H1 (cell line): ENCODE results near the gene ANKEF1.

Source experiments
- CREB1 ChIP-seq: IDR thresholded peaks from 2 replicates; pipeline ENCODE4 v1.6.1; 2012; ENCODE audit warnings: inconsistent platforms
- EP300 ChIP-seq, 2 experiments: IDR thresholded peaks; 1 replicate in 1 of 2; 2 replicates in 1 of 2; pipeline ENCODE4 v1.6.1; 2011 to 2012; ENCODE audit warnings: low read depth in 2 of 2, low read length in 2 of 2, mild to moderate bottlenecking in 2 of 2, borderline replicate concordance in 1 of 2, inconsistent platforms in 1 of 2, moderate library complexity in 1 of 2
- GABPA ChIP-seq: IDR thresholded peaks from 2 replicates; pipeline ENCODE4 v1.6.1; 2011; ENCODE audit warnings: mild to moderate bottlenecking, low read length, moderate library complexity, borderline replicate concordance; ENCODE audit not compliant: insufficient read depth
- POLR2A ChIP-seq, 2 experiments: IDR thresholded peaks; 1 replicate in 1 of 2; 2 replicates in 1 of 2; pipeline ENCODE4 v1.6.1; 2011; ENCODE audit warnings: low read depth in 2 of 2, low read length in 2 of 2, mild to moderate bottlenecking in 2 of 2; ENCODE audit errors: control extremely low read depth in 1 of 2
- TF ChIP-seq, protein P1 (sequence below): IDR thresholded peaks from 2 replicates; pipeline ENCODE4 v1.6.1; 2011; ENCODE audit warnings: low read length, improper control_type of control experiment
- TF ChIP-seq, protein P2 (sequence below), 3 experiments: IDR thresholded peaks; 1 replicate in 2 of 3; 2 replicates in 1 of 3; pipeline versions ENCODE4 v1.5.1 to v1.6.1; 2011; ENCODE audit warnings: low read length in 3 of 3, mild to moderate bottlenecking in 3 of 3, inconsistent platforms in 2 of 3, low read depth in 1 of 3, moderate library complexity in 1 of 3; ENCODE audit not compliant: insufficient read depth in 1 of 3; ENCODE audit errors: control extremely low read depth in 1 of 3
- TF ChIP-seq, protein P3 (sequence below): IDR thresholded peaks from 2 replicates; pipeline ENCODE4 v1.6.1; 2012; ENCODE audit warnings: inconsistent platforms

DNA sequence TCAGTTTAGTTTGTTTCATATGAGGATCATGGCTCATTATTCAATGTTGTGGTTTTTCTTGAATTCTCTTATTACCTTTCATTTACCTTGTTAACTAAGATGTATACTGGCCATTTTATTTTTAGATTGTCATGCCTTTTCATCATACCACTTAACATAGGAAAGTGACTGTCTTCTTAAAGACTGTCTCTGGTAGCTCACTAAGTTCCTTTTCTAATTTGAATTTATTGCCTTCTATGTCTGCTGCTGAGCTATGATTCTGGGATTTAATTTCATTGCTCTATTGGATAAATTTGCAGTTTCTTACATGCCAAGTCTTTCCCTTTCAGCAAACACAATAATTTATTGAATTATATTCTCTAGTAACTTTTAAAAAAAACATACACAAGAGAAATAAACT is 49.5 kb upstream of the ANKEF1 start:
- no peak for TF ChIP-seq GABPA
- no peak for TF ChIP-seq POLR2A (IDR thresholded peaks at IDR 0.05; ENCODE audit: control extremely low read depth in 1 of 2, low read depth in 2 of 2, low read length in 2 of 2)
- TF ChIP-seq, protein P1, sequence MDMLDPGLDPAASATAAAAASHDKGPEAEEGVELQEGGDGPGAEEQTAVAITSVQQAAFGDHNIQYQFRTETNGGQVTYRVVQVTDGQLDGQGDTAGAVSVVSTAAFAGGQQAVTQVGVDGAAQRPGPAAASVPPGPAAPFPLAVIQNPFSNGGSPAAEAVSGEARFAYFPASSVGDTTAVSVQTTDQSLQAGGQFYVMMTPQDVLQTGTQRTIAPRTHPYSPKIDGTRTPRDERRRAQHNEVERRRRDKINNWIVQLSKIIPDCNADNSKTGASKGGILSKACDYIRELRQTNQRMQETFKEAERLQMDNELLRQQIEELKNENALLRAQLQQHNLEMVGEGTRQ = no peak
- TF ChIP-seq, protein P2, sequence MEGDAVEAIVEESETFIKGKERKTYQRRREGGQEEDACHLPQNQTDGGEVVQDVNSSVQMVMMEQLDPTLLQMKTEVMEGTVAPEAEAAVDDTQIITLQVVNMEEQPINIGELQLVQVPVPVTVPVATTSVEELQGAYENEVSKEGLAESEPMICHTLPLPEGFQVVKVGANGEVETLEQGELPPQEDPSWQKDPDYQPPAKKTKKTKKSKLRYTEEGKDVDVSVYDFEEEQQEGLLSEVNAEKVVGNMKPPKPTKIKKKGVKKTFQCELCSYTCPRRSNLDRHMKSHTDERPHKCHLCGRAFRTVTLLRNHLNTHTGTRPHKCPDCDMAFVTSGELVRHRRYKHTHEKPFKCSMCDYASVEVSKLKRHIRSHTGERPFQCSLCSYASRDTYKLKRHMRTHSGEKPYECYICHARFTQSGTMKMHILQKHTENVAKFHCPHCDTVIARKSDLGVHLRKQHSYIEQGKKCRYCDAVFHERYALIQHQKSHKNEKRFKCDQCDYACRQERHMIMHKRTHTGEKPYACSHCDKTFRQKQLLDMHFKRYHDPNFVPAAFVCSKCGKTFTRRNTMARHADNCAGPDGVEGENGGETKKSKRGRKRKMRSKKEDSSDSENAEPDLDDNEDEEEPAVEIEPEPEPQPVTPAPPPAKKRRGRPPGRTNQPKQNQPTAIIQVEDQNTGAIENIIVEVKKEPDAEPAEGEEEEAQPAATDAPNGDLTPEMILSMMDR (IDR thresholded peaks at IDR 0.05; ENCODE audit: control extremely low read depth in 1 of 3, insufficient read depth in 1 of 3, low read depth in 1 of 3, low read length in 3 of 3) = no peak
- TF ChIP-seq, protein P3, sequence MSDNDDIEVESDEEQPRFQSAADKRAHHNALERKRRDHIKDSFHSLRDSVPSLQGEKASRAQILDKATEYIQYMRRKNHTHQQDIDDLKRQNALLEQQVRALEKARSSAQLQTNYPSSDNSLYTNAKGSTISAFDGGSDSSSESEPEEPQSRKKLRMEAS = no peak
- no peak for TF ChIP-seq EP300 (IDR thresholded peaks at IDR 0.05; ENCODE audit: borderline replicate concordance in 1 of 2, low read depth in 2 of 2, low read length in 2 of 2)
- no peak for TF ChIP-seq CREB1
